GM04504 (cell line): ENCODE measurements around the gene FGGY.
"Not testable (repeated sequence)": the region's sequence is repeated elsewhere in the genome, so short reads cannot be mapped to it uniquely, and the experiment has no call there.

ENCODE experiments used
- DNase-seq: peaks from one replicate; pipeline ENCODE4 v3.0.0-alpha.2; 2012; ENCODE audit warnings: low read depth

Gene FGGY

GRCh38 chr1:59705466-59706302 lies 408.8 kb downstream of the FGGY start:
- no peak for DNase-seq

- no peak for DNase-seq
These were observed 409.4 kb downstream of the FGGY start for GRCh38 chr1:59706303-59706599.

- DNase-seq: peak; percentile 91
These were observed 410.4 kb downstream of the FGGY start for GRCh38 chr1:59707178-59707791.

GRCh38 chr1:59709333-59709732 lies 412.4 kb downstream of the FGGY start:
- no peak for DNase-seq

- not testable (repeated sequence) for DNase-seq
These were observed 414.0 kb downstream of the FGGY start for GRCh38 chr1:59710920-59711319.

- DNase-seq: no peak
These were observed 417.3 kb downstream of the FGGY start for GRCh38 chr1:59714219-59714618.

GRCh38 chr1:59714966-59715365 lies 418.1 kb downstream of the FGGY start:
- no peak for DNase-seq

- no peak for DNase-seq
These were observed 419.9 kb downstream of the FGGY start for GRCh38 chr1:59716832-59717231.

- DNase-seq: no peak
These were observed 421.4 kb downstream of the FGGY start for GRCh38 chr1:59718064-59718988.

- no peak for DNase-seq
These were observed 422.1 kb downstream of the FGGY start for GRCh38 chr1:59718989-59719360.

- DNase-seq: no peak
These were observed 423.6 kb downstream of the FGGY start for GRCh38 chr1:59720326-59721115.

- peak; percentile 63 for DNase-seq
These were observed 433.4 kb downstream of the FGGY start for GRCh38 chr1:59730302-59730701.

- DNase-seq: peak; percentile 94
These were observed 434.0 kb downstream of the FGGY start for GRCh38 chr1:59730759-59731478.

GRCh38 chr1:59731591-59731990 lies 434.7 kb downstream of the FGGY start:
- no peak for DNase-seq

GRCh38 chr1:59732214-59732955 lies 435.5 kb downstream of the FGGY start:
- no peak for DNase-seq

- DNase-seq: no peak
These were observed 436.7 kb downstream of the FGGY start for GRCh38 chr1:59733443-59734141.

GRCh38 chr1:59735927-59736326 lies 439.0 kb downstream of the FGGY start:
- DNase-seq: not testable (repeated sequence)

- no peak for DNase-seq
These were observed 439.9 kb downstream of the FGGY start for GRCh38 chr1:59736744-59737143.

- no peak for DNase-seq
These were observed 440.7 kb downstream of the FGGY start for GRCh38 chr1:59737638-59738037.

- no peak for DNase-seq
These were observed 441.3 kb downstream of the FGGY start for GRCh38 chr1:59738152-59738551.
